Activated CD8-positive, alpha-beta memory T cell treated with anti-CD3 and anti-CD28 coated beads for 48 hours (primary cell): ENCODE measurements around the gene ZYX.
"Not testable (repeated sequence)": the region's sequence is repeated elsewhere in the genome, so short reads cannot be mapped to it uniquely, and the experiment has no call there.

Experiments
- DNase-seq, 3 experiments: peaks; one replicate each; pipeline ENCODE4 v3.0.0-alpha.2; 2020; ENCODE audit warnings: low read depth in 2 of 3, low spot score in 2 of 3

The ZYX gene

DNA sequence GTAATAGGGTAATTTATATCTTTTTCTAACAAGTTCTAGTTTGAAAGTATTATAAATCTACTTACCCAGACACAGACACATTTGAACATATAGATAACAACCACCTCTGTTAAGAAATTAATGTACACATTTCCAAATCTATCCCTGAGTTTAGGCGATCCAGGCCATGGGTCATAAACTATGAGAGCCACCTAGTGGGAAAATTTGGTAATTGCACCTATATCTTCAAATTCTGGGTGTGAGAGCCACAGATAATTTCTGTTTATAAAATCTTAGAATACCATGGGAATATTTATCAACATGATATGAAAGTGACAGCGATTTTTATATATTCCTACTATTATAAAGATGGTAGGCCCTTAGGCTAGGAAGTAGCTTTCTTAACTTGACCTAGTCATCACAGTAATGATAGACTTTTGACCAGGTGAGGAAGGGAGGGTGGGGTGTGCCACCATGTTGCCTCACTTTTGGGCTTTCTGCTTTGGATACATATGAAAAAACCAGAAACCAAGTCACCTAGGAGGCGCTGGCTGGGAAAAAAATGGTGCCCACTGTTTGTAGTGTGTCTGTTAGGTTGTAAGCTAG, 35.5 kb downstream of the ZYX start:
- DNase-seq: no peak

GRCh38 chr7:143417734-143418383, 36.7 kb downstream of the ZYX start:
- no peak for DNase-seq

DNA sequence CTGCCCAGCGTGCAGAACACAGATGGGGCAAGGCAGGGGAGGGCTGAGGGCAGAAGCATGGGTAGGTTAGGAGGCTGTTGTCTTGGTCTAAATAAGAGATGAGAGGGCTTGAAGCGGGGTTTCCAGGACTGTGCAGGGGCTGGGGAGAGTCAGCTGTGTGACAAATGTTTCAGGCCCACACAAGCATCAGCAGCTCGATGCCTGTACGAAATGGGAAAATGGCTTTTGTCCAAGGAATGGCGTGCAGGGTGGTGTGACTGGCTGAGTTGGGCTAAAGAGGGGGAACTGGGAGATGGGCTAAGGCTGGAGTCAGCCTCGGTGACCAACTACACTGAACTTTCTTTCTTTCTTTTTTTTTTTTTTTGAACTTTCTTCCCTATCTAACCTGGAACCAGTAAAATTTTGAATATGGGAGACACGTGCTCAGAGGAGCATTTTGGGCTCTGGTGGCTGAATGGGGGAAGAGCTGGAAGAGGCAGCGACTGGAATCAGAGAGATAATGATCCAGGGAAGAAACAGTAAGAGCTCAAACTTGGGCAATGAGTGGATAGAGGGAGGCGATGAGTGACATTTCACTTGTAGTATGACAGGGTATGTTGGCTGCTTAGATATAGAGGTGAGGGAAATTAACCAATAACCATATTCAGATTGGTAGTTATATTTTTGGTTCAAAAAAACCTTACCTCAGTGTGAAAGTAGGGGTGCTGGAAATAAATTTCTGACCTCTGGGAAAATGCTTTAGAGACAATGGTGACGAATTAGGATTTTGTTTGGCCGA, 37.7 kb downstream of the ZYX start:
- no peak for DNase-seq

DNA sequence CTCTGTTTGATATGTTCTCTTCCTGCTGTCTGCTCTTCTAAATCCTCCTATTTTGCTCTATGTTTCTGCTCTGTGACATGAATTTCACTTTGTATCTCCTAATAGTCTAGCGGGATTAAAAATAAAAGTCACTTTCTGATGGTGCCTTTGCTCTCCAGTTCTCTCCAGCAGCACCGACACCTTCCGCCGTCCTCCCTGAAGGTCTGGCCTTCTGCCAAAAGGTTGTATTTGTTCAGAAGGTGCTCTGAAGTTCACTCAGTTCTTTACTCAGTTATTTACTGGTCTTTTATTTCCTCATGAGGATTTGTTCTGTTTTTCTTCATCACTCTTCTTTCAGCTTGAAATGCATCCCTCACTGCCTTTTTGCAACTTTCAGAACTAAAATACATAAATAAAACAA, 38.7 kb downstream of the ZYX start:
- no peak for DNase-seq

DNA sequence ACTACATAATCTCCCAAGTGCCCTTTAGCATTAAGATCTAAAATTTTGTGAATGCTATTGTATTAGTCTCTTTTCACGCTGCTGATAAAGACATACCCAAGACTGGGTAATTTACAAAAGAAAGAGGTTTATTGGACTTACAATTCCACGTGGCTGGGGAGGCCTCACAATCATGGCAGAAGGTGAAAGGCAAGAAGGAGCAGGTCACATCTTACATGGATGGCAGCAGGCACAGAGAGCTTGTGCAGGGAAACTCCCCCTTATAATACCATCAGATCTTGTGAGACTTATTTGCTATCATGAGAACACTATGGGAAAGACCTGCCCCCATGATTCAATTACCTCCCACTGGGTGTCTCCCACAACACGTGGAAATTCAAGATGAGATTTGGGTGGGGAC, 39.5 kb downstream of the ZYX start:
- not testable (repeated sequence) for DNase-seq

DNA sequence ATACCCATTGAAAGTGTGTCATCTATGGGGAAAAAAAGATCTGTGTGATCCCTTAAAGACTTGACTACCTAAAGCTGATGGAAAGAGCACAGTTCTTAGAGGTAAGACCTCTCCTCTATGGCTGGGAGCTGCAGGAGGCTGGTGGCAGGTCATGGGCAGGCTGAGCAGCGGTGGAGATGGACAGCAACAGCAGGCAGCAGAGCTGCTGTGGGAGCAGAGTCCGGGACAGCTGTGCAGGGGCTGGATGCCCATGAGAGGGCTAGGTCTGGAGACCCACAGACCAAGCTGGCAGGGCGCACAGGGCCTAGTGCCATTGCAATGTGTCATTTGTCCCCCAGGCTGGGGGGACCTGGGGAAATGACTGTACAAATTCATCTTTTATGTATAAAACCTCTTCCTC, 40.9 kb downstream of the ZYX start:
- DNase-seq: no peak

DNA sequence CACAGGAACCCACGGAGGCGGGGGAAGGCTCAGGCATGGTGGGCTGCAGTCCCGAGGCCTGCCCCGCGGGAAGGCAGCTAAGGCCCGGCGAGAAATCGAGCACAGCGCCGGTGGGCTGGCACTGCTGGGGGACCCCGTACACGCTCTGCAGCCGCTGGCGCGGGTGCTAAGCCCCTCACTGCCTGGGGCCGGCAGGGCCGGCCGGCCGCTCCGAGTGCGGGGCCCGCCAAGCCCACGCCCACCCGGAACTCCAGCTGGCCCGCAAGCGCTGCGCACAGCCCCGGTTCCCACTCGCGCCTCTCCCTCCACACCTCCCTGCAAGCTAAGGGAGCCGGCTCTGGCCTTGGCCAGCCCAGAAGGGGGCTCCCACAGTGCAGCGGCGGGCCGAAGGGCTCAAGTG, 43.3 kb downstream of the ZYX start:
- DNase-seq: not testable (repeated sequence)

DNA sequence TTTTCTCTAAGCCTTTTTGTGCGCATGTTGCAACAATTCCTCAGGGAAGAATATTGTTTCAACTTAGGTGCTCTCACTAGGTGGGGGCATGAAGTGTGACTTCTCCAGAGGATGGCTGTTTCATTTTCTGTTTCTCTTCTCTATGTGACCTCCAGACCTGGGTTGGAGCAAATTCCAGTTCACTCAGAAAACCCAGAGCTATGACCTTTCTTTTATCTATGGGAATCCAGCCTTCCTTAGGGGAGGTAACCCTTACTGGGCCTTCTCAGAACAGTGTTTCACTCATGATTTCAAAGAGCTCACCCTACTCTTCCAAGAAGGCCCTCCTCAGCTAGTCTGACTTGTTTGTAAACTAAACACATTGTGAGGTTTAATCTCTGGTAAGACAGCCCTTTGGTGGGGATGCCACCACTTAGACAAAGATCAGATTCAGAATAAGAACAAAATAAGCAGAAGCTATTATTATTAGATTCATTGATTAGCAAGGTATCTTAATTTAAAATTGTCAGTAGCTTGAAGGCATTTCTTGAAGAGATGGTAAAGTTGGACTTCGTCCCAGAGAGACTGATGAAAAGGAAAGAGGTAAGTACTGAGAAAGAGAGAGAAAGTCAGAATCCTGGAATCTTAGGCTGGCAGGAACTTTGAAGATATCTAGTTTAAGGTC, 45.5 kb downstream of the ZYX start:
- no peak for DNase-seq

- DNase-seq: no peak
Measured at GRCh38 chr7:143429770-143430698, 48.9 kb downstream of the ZYX start.

DNA sequence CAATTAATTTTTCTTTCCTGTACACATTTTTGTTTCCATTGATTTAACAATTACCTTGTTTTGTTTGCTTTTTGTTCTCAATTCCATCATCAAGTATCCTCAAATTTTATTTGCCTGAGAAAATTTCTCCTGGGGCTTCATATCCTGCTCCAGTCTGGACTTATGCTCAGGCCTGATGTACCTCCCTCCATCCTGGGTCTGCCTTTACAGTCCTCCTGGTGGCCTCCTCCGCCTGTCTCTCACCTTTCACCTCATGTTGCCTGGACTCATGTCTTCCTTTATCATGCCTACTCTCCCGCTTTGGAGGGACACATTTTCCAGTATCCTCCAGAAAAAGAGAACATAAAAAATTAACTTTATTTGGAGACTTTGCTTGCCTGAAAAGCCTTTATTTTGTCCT, 50.0 kb downstream of the ZYX start:
- no peak for DNase-seq

- no peak for DNase-seq
Measured at GRCh38 chr7:143433759-143434158, 52.6 kb downstream of the ZYX start.

- DNase-seq: no peak
Measured at GRCh38 chr7:143434660-143435059, 53.5 kb downstream of the ZYX start.

- no peak for DNase-seq
Measured at GRCh38 chr7:143435266-143435665, 54.1 kb downstream of the ZYX start.

DNA sequence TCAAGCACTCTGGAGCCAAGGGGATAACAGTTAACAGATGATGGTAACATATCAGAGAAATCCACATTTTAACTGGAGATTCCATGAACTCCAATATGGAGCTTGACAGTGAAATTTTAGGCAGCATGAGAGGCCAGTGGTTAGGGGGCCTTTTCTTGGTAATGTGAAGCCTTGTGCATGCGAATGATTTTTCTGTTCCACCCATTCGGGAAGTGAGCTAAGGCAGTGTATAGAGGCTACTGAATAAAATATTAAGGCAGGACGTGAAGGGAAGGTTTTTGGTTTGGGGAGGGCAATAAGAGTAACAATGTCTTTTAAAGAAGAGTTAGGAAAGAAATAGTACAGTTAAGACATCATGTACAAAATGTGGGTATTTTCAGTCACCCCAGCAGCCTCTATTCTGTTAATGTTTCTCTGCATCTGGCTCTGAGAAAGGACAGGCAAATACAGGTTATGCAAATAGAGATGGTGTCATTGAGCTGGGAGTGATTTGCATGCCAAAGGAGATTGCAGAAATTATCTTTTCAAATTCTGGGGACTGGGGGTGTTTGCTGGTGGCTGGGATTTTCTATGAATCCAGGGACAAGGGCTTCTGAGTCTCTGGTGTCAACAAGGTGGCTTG, 55.3 kb downstream of the ZYX start:
- no peak for DNase-seq

GRCh38 chr7:143437578-143437977, 56.4 kb downstream of the ZYX start:
- no peak for DNase-seq

DNA sequence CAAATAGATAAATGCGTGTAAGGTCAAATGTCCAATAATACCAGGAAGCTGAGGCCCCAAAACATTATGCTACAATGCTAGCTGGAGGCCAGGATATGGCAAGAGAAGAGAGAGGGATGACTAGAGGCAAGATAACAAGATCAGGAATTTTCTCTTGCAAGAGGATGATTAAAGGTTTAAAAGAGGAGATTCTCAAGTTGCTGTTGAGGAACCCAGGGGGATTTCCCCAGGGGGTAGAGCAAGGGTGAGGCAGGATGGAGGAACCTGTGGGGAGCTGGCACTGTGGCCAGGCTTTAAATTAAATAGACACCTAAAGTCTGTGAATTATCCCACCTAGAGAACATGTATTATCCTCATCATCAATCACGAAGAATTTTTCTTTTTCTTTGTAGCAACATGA, 58.7 kb downstream of the ZYX start:
- no peak for DNase-seq
